ENCODE data around the gene NUDCD3.
"Not testable (repeated sequence)": the region's sequence is repeated elsewhere in the genome, so short reads cannot be mapped to it uniquely, and the experiment has no call there.

Gene NUDCD3

GRCh38 chr7:44433255-44434022 is 57.0 kb downstream of the NUDCD3 start:
- H3K4me1 ChIP-seq = peaks cover 23 to 45% (median 33%) of the 10 kb centered on the region in 10 experiments

GRCh38 chr7:44432381-44432977 is 58.0 kb downstream of the NUDCD3 start:
- Histone ChIP-seq H3K4me2 (peak overlapping the region; percentile 13 to 81 (median 52); a peak in 19 of 22 replicates), H3K9me3 (replicated peaks in 1 of 11) (no peaks in the 10 kb centered on the region), H3K27ac (peak overlapping the region in 2 of 11 experiments; percentile 60 to 69; a peak in 5 of 22 replicates), H3K4me1 (peaks cover 23 to 45% (median 33%) of the 10 kb centered on the region in 10 experiments), H3K27me3 (no peaks in the 10 kb centered on the region), H4K20me1 (peaks cover 68 to 100% (median 80%) of the 10 kb centered on the region in 11 experiments), H3K36me3 (peaks cover 7 to 60% (median 42%) of the 10 kb centered on the region in 11 experiments), H3K4me3 (no peak overlapping the region), H3K9ac (0 out of 22 replicates have a peak overlapping the region, but pooled peaks of 1 of the 11 experiments have one; percentile 32)
- TF ChIP-seq Cebpa-rat (IDR thresholded peaks at IDR 0.05) = peak in 1 of 11 experiments; percentile 63; a peak in 2 of 22 replicates

More at GRCh38 chr7:44433255-44434022, 57.0 kb downstream of the NUDCD3 start:
- Histone ChIP-seq H3K36me3 (peaks cover 3 to 54% (median 36%) of the 10 kb centered on the region in 11 experiments; a peak in 21 of 22 replicates), H3K9ac (no peak overlapping the region), H3K4me3 (no peak overlapping the region), H3K4me2 (peak overlapping the region in 10 of 11 experiments; percentile 13 to 81 (median 56); a peak in 19 of 22 replicates), H4K20me1 (peaks cover 65 to 97% (median 73%) of the 10 kb centered on the region in 11 experiments), H3K9me3 (replicated peaks in 1 of 11) (no peaks in the 10 kb centered on the region), H3K27ac (peak overlapping the region in 2 of 11 experiments; percentile 54 to 60; a peak in 3 of 22 replicates), H3K27me3 (no peaks in the 10 kb centered on the region)
- no peak for TF ChIP-seq Cebpa-rat (IDR thresholded peaks at IDR 0.05)

- H4K20me1 ChIP-seq = peaks cover 68 to 92% (median 81%) of the 10 kb centered on the region in 11 experiments
- peaks cover 23 to 45% (median 33%) of the 10 kb centered on the region in 10 experiments for H3K4me1 ChIP-seq
- H3K27ac ChIP-seq = peak overlapping the region in 4 of 11 experiments; percentile 6 to 69 (median 52); a peak in 5 of 22 replicates
- peaks cover 0 to 2% (median 0%) of the 10 kb centered on the region in 11 experiments; a peak in 3 of 22 replicates for H3K9me3 ChIP-seq (replicated peaks in 1 of 11)
- H3K27me3 ChIP-seq = no peaks in the 10 kb centered on the region
- peak overlapping the region in 8 of 11 experiments; percentile 26 to 81 (median 60); a peak in 14 of 22 replicates for H3K4me2 ChIP-seq
- H3K9ac ChIP-seq = peak overlapping the region in 3 of 11 experiments; percentile 24 to 35 (median 24); a peak in 5 of 22 replicates
- H3K36me3 ChIP-seq = peaks cover 18 to 71% (median 49%) of the 10 kb centered on the region in 11 experiments
- TF ChIP-seq Cebpa-rat (IDR thresholded peaks at IDR 0.05) = no peak
- H3K4me3 ChIP-seq = no peak overlapping the region
Observed at GRCh38 chr7:44431091-44431608, 59.3 kb downstream of the NUDCD3 start.

- Histone ChIP-seq H3K9me3 (replicated peaks in 1 of 11) (peaks cover 4 to 12% (median 8%) of the 10 kb centered on the region in 11 experiments; a peak in 14 of 22 replicates), H4K20me1 (peaks cover 62 to 81% (median 73%) of the 10 kb centered on the region in 11 experiments), H3K4me2 (peak overlapping the region in 3 of 11 experiments; percentile 62 to 81 (median 72); a peak in 4 of 22 replicates), H3K4me3 (no peak overlapping the region), H3K9ac (no peak overlapping the region), H3K36me3 (peaks cover 29 to 77% (median 58%) of the 10 kb centered on the region in 11 experiments), H3K4me1 (peaks cover 23 to 45% (median 33%) of the 10 kb centered on the region in 10 experiments), H3K27me3 (no peaks in the 10 kb centered on the region), H3K27ac (no peak overlapping the region)
- TF ChIP-seq Cebpa-rat (IDR thresholded peaks at IDR 0.05) = no peak
Observed at GRCh38 chr7:44430054-44430453, 60.4 kb downstream of the NUDCD3 start.

GRCh38 chr7:44424762-44425161 is 65.7 kb downstream of the NUDCD3 start:
- Histone ChIP-seq H3K36me3 (peaks cover 34 to 85% (median 59%) of the 10 kb centered on the region in 11 experiments), H3K9me3 (replicated peaks in 1 of 11) (peaks cover 9 to 41% (median 20%) of the 10 kb centered on the region in 11 experiments; a peak in 16 of 22 replicates), H4K20me1 (peaks cover 13 to 61% (median 21%) of the 10 kb centered on the region in 11 experiments; a peak in 15 of 22 replicates)
- not testable (repeated sequence) for H3K4me3 ChIP-seq, H3K27ac ChIP-seq, H3K9ac ChIP-seq, H3K4me2 ChIP-seq, H3K27me3 ChIP-seq, H3K4me1 ChIP-seq

GRCh38 chr7:44416941-44417340 is 73.5 kb downstream of the NUDCD3 start:
- Histone ChIP-seq H3K9ac (no peak overlapping the region), H3K4me3 (no peak overlapping the region), H3K4me2 (no peak overlapping the region), H3K27ac (no peak overlapping the region), H3K4me1 (peaks cover 0 to 7% (median 0%) of the 10 kb centered on the region in 10 experiments; a peak in 3 of 20 replicates), H3K9me3 (replicated peaks in 1 of 11) (peaks cover 2 to 28% (median 19%) of the 10 kb centered on the region in 11 experiments), H3K27me3 (no peaks in the 10 kb centered on the region), H4K20me1 (peaks cover 0 to 66% (median 14%) of the 10 kb centered on the region in 11 experiments; a peak in 12 of 22 replicates), H3K36me3 (peaks cover 54 to 83% (median 74%) of the 10 kb centered on the region in 11 experiments)
- no peak for TF ChIP-seq Cebpa-rat (IDR thresholded peaks at IDR 0.05)

GRCh38 chr7:44415510-44415909 is 74.9 kb downstream of the NUDCD3 start:
- Histone ChIP-seq H3K9me3 (replicated peaks in 1 of 11) (peaks cover 17 to 35% (median 27%) of the 10 kb centered on the region in 11 experiments), H3K4me1 (peaks cover 0 to 7% (median 0%) of the 10 kb centered on the region in 10 experiments; a peak in 3 of 20 replicates), H3K36me3 (peaks cover 64 to 90% (median 80%) of the 10 kb centered on the region in 11 experiments), H3K9ac (no peak overlapping the region), H4K20me1 (peaks cover 0 to 68% (median 14%) of the 10 kb centered on the region in 11 experiments; a peak in 12 of 22 replicates), H3K4me2 (no peak overlapping the region), H3K4me3 (no peak overlapping the region), H3K27me3 (no peaks in the 10 kb centered on the region), H3K27ac (no peak overlapping the region)
- TF ChIP-seq Cebpa-rat (IDR thresholded peaks at IDR 0.05) = no peak

GRCh38 chr7:44415047-44415446 is 75.4 kb downstream of the NUDCD3 start:
- Histone ChIP-seq H3K4me2 (no peak overlapping the region), H4K20me1 (peaks cover 0 to 63% (median 14%) of the 10 kb centered on the region in 11 experiments; a peak in 12 of 22 replicates), H3K4me3 (no peak overlapping the region), H3K9me3 (replicated peaks in 1 of 11) (peaks cover 21 to 36% (median 29%) of the 10 kb centered on the region in 11 experiments), H3K9ac (no peak overlapping the region), H3K4me1 (peaks cover 0 to 7% (median 0%) of the 10 kb centered on the region in 10 experiments; a peak in 3 of 20 replicates), H3K36me3 (peaks cover 69 to 94% (median 82%) of the 10 kb centered on the region in 11 experiments), H3K27ac (no peak overlapping the region), H3K27me3 (no peaks in the 10 kb centered on the region)
- no peak for TF ChIP-seq Cebpa-rat (IDR thresholded peaks at IDR 0.05)
